GDM1 (cell line): ENCODE results near the gene ANTXR1.
"Not testable (repeated sequence)": the region's sequence is repeated elsewhere in the genome, so short reads cannot be mapped to it uniquely, and the experiment has no call there.

ENCODE experiments used
- DNase-seq: peaks from one replicate; lab custom pipeline; 2025; lab: John Stamatoyannopoulos, UW

ANTXR1 gene

GRCh38 chr2:69165091-69165880, 152.3 kb downstream of the ANTXR1 start:
- DNase-seq: no peak

DNA sequence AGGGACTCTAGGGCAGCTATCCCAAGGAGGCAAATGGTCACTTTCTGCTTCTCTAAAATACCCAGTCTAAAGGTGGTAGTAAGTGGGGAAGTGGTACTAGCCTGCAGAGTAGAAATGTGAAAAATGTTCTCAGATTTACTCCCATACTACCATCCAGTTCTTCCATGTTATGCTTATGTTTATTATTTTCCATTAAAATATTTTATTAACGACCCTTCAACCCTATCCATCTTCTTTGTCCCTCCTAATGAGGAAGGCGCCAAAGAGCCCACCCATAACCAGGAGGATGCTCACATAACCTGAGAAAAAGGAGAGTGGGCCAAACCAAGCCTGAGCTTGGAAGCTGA, 153.5 kb downstream of the ANTXR1 start:
- no peak for DNase-seq

- no peak for DNase-seq
Observed at GRCh38 chr2:69166812-69167468, 154.0 kb downstream of the ANTXR1 start.

DNA sequence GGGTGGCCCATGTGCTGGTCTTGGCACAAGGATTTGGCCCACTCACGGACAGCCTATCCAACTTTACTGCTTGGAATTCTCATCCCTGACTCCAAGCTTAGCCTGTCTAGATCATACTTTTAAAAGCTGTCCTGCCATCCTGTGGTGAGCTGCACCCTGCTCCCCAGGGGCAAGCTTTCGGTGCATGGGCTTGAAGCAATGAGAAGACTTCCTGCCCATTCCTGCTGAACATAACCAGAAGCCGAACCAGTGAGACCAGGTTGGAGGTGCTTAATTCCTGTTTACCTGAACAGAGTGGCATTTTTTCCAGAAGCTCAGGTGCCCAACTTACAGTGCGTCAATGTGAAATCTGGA, 154.5 kb downstream of the ANTXR1 start:
- no peak for DNase-seq

GRCh38 chr2:69168144-69168813, 155.3 kb downstream of the ANTXR1 start:
- no peak for DNase-seq

DNA sequence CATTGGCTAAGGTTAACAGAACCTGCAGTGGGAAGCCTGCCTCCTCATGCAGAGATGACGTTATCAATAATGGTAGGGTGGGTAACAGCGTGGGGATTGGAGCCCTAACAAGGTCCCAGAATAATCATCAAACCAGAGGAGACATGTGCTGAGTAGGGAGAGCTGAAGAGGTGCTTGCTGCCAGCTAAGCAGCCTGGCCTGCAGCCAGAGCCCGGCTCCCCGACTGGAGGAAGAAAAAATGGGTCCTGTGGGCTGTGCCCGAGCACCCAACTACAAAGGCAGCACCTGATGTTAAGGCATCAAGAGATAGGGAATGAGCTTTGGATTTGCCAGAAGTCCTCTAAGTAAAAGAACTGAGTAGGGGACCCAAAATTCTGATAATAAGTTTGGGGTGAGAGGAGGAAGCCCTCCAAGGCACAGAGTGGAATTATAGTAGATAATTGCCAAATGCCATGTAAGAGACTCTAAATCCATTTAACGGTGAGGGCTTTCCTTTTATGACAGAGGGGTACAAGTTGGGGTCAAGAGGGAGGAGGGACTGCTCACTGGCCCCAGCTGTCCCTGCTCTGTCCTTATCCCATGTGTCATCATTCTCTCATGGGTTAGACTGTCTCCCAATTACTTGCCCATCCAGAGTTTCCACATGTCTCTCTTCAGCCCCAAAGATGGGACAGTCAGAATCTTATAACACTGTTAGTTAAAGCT, 156.1 kb downstream of the ANTXR1 start:
- DNase-seq: no peak

- DNase-seq: no peak
Observed at GRCh38 chr2:69169655-69170389, 156.8 kb downstream of the ANTXR1 start.

GRCh38 chr2:69170661-69171060, 157.7 kb downstream of the ANTXR1 start:
- no peak for DNase-seq

DNA sequence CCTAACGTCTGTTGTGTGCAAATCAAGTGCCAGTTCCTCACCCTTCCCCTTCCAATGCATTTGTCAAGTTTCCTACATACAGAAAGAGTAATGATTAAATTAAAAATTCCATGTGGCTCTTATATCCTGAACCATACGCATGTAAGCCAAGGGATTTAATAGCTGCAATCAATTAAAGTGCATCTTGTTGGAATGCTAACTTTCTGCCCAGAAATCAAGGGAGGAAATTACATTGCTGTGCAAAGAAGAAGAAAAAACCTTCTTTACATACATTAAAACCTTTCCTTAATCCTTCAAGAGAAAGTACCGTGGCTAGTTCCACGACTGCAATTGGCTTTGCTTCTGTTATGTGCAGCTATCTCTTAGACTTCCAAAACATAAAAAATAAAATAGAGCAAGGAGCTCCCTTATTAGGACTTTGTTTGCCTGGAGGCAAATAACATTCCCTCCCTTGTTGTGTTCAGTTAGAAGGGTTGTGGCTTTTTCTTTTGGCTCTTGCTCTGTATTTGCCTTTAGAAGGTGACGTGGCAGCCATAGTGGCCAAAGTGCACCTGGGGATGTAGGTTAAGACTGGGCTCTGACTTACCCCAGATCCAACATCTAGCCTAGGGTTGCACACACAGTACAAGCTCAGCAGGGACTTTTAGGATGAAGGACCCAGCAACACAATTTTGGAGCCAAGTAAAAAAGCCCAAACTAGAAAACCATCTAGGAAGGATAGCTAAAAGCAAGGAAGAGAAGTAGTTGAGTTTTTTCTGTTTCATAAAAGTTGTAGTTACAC, 158.3 kb downstream of the ANTXR1 start:
- no peak for DNase-seq

GRCh38 chr2:69171897-69172525, 159.0 kb downstream of the ANTXR1 start:
- no peak for DNase-seq

- DNase-seq: no peak
Observed at GRCh38 chr2:69173706-69174105, 160.7 kb downstream of the ANTXR1 start.

DNA sequence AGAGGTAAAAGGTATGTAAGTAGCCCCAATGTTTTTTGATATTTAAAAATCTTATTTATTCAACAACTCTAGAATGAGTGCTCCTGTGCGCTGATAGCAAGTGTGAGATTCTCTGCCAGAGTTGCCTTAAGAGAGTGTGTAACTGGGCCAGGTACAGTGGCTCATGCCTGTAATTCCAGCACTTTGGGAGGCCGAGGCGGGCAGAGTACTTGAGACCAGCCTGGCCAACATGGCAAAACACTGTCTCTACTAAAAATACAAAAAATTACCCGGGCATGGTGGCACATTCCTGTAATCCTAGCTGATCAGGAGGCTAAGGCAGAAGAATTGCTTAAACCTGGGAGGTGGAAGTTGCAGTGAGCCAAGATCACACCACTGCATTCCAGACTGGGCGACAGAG, 161.2 kb downstream of the ANTXR1 start:
- DNase-seq: not testable (repeated sequence)

GRCh38 chr2:69175790-69176715, 163.1 kb downstream of the ANTXR1 start:
- no peak for DNase-seq

DNA sequence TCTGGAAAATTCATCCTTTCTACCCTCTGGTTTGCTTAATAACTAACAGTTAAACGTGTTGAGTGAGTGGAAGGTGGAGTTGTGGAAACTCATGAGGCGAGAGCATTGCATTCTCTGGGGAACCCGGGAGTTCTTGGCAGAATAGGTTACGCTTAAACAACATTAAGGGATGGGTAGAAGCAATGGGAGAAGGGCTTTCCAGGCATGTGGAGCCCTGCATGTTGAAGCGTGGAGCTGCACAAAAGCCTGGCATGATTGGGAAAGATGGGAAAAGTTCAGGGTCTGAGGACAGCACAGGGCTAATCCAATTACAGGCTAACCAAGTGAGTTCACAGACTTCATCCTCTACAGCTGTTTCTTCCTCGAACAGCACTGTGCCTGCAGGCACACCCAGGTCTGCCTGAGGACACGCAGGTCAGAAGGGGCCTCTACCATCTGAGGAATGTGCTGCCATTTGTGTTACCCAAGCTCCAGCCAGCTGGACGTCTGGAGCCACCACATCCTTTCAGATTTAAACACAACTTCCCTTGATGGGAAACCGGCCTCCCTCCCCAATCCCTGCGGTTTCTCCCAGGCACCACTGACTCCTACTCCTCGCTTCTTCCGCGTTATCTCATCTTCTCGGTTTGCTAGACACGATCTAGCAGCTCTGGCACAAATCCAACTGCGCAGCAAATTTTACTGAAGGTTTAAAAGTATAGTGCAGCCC, 164.2 kb downstream of the ANTXR1 start:
- DNase-seq: no peak

- no peak for DNase-seq
Observed at GRCh38 chr2:69177785-69178636, 165.0 kb downstream of the ANTXR1 start.

DNA sequence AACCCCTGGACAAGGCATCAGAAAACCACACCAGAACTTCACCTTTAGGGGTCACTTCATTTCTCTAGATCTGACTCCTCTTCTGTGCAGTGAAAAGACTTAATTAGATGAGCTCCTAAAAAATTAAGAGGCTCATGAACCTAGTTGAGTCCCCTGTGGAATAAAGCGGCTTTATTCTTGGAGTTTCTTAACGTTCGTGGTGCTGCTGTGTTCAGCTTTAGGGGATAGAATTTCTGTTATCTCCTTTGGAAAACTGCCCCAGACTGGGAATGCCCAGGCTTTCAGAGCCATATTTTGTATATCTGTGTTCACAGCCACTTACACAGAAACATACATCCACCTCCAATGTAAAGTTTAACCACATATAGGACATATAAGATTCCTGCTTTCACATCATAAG, 165.8 kb downstream of the ANTXR1 start:
- no peak for DNase-seq

- no peak for DNase-seq
Observed at GRCh38 chr2:69180227-69180626, 167.2 kb downstream of the ANTXR1 start.

GRCh38 chr2:69180974-69181373, 168.0 kb downstream of the ANTXR1 start:
- DNase-seq: no peak
